ENCODE data around the gene BACH2. TPM values are rescaled to one million over a fixed set of nuclear protein-coding genes. Genes with fewer than 3 reads are reported as not detected.

The BACH2 gene
- total and polyA plus RNA-seq, 2 of the 8 experiments (the other 6 are each of a cell fraction or from before 2014, with no cell fraction given), result 1.9 to 5.9 TPM

DNA sequence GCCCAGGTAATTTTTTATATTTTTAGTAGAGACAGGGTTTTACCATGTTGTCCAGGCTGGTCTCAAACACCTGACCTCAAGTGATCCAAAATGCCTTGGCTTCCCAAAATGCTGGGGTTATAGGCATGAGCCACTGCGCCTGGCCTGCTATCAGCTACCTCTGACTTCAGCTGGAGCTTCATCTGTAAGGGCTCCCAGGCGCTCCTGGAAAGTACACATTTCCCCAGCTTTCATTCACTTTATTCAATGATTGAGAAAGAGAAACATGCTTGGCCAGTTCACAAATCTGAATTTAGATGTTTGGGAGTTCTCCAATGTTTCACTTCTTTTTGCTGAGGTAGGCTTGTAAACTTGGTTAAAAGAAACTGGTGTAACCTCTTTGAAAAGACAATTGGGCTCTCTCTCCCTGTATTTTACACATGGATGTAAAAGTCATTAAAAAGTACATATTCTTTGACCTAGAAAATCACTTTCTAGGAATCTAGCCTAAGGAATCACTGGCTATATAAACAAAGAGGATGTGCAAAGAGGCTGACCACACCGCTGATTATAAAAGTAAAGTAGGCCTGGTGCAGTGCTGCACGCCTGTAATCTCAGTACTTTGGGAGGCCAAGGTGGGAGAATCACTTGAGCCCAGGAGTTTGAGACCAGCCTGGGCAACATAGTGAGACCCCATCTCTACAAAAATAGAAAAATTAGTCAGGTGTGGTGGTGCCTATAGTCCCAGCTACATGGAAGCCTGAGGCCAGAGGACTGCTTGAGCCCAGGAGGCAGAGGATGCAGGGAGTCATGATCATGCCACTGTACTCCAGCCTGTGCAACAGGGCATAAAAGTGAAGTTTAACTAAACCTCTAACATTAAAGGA, 128.9 kb downstream of the BACH2 start:
- FAIRE-seq, result no peak
- Histone ChIP-seq H3K4me2 (ENCODE audit: insufficient read depth in 1 of 2, low read depth in 2 of 2, low read length in 2 of 2) (no peak overlapping the region), H3K27me3 (replicated peaks in 1 of 4; ENCODE audit: control insufficient read depth in 3 of 4, extremely low read depth in 1 of 4, insufficient read depth in 3 of 4, low read length in 3 of 4) (no peaks in the 10 kb centered on the region), H2AFZ (ENCODE audit: low read length) (no peak overlapping the region), H3K27ac (ENCODE audit: low read depth, low read length) (no peak overlapping the region), H2BK12ac (ENCODE audit: low read depth, low read length) (no peak overlapping the region), H3K56ac (replicated peaks; ENCODE audit: insufficient read length, low read depth, low read length) (no peak overlapping the region), H3K18ac (ENCODE audit: extremely low read depth, low read length) (no peak overlapping the region), H3K23ac (ENCODE audit: insufficient read length) (no peak overlapping the region), H3K23me2 (ENCODE audit: low read depth, low read length) (no peaks in the 10 kb centered on the region), H3K14ac (ENCODE audit: insufficient read length) (no peak overlapping the region), H2BK5ac (ENCODE audit: low read depth, low read length) (no peak overlapping the region), H4K5ac (ENCODE audit: insufficient read length, low read depth, low read length) (no peak overlapping the region), H4K8ac (ENCODE audit: extremely low read depth, insufficient read depth, low read length) (no peak overlapping the region), H3K4me3 (ENCODE audit: extremely low read depth in 1 of 4, insufficient read depth in 2 of 4, low read depth in 3 of 4, low read length in 4 of 4) (no peak overlapping the region), H2AK5ac (ENCODE audit: low read depth, low read length) (no peak overlapping the region), H3K79me2 (ENCODE audit: control insufficient read depth in 1 of 2, insufficient read depth in 2 of 2, low read length in 2 of 2) (no peaks in the 10 kb centered on the region), H2BK15ac (ENCODE audit: low read length) (no peak overlapping the region), H2BK120ac (replicated peaks; ENCODE audit: low read depth, low read length) (no peak overlapping the region), H2BK20ac (ENCODE audit: low read length) (no peak overlapping the region), H4K20me1 (replicated peaks in 1 of 2; ENCODE audit: control insufficient read depth in 1 of 2, insufficient read depth in 2 of 2, low read length in 2 of 2) (no peaks in the 10 kb centered on the region), H3K9me3 (ENCODE audit: insufficient read depth in 2 of 2, low read depth in 1 of 2, low read length in 1 of 2) (no peaks in the 10 kb centered on the region), H3K79me1 (ENCODE audit: low read depth, low read length) (no peaks in the 10 kb centered on the region), H4K91ac (replicated peaks; ENCODE audit: insufficient read length, low read length) (no peak overlapping the region), H3K9ac (replicated peaks in 1 of 4; ENCODE audit: extremely low read depth in 1 of 4, low read depth in 3 of 4, low read length in 3 of 4) (no peak overlapping the region), H3K36me3 (ENCODE audit: control insufficient read depth in 2 of 4, insufficient read depth in 4 of 4, low read length in 3 of 4) (no peaks in the 10 kb centered on the region), H3K4ac (replicated peaks; ENCODE audit: insufficient read length, low read depth, low read length) (no peak overlapping the region), H3K4me1 (replicated peaks in 1 of 4; ENCODE audit: control insufficient read depth in 3 of 4, insufficient read depth in 4 of 4, low read length in 3 of 4) (no peaks in the 10 kb centered on the region; a peak in 1 of 7 replicates)
- 90% methylated on average over 4 of the region's 4 CpGs; no CpG with 5 or more reads in 1 of the 2 experiments for WGBS, 2 experiments (ENCODE audit: extremely low coverage in 1 of 2, insufficient coverage in 1 of 2, insufficient read length in 1 of 2, insufficient replicate concordance in 2 of 2, low coverage in 1 of 2, low lambda C conversion rate in 2 of 2, missing lambda C conversion rate in 1 of 2)
- CTCF ChIA-PET (ENCODE audit: partially characterized antibody), result interaction anchor here (2.2 kb wide), 1 partner anchor 10 kb away, joined by 8 read pairs; no protein-coding TSS in a partner anchor
- TF ChIP-seq TEAD4 (IDR thresholded peaks at IDR 0.05; ENCODE audit: low read depth, low read length), result no peak
- no peak for TF ChIP-seq GABPA (IDR thresholded peaks at IDR 0.05; ENCODE audit: borderline replicate concordance, insufficient read depth, low read length)
- TF ChIP-seq MAFK (IDR thresholded peaks at IDR 0.05; ENCODE audit: low read depth, low read length), result no peak
- TF ChIP-seq POLR2AphosphoS5 (IDR thresholded peaks at IDR 0.05; ENCODE audit: low read depth, low read length), result no peak
- TF ChIP-seq, protein P1, sequence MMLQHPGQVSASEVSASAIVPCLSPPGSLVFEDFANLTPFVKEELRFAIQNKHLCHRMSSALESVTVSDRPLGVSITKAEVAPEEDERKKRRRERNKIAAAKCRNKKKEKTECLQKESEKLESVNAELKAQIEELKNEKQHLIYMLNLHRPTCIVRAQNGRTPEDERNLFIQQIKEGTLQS (IDR thresholded peaks at IDR 0.05; ENCODE audit: insufficient read depth, low read depth, low read length), result no peak
- POLR2A ChIA-PET (ENCODE audit: partially characterized antibody), result interaction anchor here (0.6 kb wide), 1 partner anchor 59 kb away, joined by 3 read pairs; no protein-coding TSS in a partner anchor
- DNase-seq (ENCODE audit: low read depth in 1 of 2, low spot score in 2 of 2), result no peak
